ENCODE results near the gene PLPP2.
"Not testable (repeated sequence)": the region's sequence is repeated elsewhere in the genome, so short reads cannot be mapped to it uniquely, and the experiment has no call there.

DNA sequence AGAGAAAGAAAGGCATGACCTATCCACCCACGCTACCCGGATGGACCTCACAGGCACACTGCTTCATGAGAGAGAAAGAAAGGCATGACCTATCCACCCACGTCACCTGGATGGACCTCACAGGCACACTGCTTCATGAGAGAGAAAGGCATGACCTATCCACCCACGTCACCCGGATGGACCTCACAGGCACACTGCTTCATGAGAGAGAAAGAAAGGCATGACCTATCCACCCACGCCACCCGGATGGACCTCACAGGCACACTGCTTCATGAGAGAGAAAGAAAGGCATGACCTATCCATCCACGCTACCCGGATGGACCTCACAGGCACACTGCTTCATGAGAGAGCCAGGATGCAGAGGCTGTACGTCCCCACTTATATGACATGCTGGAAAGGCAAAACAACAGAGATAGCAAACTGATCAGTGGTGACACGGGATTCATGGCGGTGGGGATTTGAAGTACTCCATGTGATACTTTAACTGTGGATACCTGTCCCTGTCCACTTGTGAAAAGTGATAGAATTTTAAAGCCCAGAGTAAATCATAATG is 20.4 kb downstream of the PLPP2 start:
- TF ChIP-seq, protein P1, sequence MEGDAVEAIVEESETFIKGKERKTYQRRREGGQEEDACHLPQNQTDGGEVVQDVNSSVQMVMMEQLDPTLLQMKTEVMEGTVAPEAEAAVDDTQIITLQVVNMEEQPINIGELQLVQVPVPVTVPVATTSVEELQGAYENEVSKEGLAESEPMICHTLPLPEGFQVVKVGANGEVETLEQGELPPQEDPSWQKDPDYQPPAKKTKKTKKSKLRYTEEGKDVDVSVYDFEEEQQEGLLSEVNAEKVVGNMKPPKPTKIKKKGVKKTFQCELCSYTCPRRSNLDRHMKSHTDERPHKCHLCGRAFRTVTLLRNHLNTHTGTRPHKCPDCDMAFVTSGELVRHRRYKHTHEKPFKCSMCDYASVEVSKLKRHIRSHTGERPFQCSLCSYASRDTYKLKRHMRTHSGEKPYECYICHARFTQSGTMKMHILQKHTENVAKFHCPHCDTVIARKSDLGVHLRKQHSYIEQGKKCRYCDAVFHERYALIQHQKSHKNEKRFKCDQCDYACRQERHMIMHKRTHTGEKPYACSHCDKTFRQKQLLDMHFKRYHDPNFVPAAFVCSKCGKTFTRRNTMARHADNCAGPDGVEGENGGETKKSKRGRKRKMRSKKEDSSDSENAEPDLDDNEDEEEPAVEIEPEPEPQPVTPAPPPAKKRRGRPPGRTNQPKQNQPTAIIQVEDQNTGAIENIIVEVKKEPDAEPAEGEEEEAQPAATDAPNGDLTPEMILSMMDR (IDR thresholded peaks at IDR 0.05): not testable (repeated sequence)
- TF ChIP-seq POLR2A, EP300 (IDR thresholded peaks at IDR 0.05): not testable (repeated sequence)

Data from upper lobe of left lung (tissue), 4 donors.